A673 (cell line): ENCODE measurements around the gene AQR.

Source experiments
- CTCF ChIP-seq: fragments of 300-800, 200-600 bp; sonication (generic); conservative IDR thresholded peaks from 2 replicates; pipeline ENCODE4 v1.5.1; 2017; ENCODE audit warnings: low read depth, mild to moderate bottlenecking, antibody characterized with exemption, low read length, moderate library complexity, mixed read lengths
- EZH2 ChIP-seq: fragments of 200-600 bp; sonication (generic); IDR thresholded peaks from 2 replicates; pipeline ENCODE4 v1.6.1; 2017; ENCODE audit warnings: borderline replicate concordance, low read depth, mild to moderate bottlenecking, mixed read lengths, antibody characterized with exemption, low read length; ENCODE audit not compliant: poor library complexity, severe bottlenecking

- TF ChIP-seq CTCF (no peak), EZH2 (no peak)
These were observed 92.9 kb downstream of the AQR start for GRCh38 chr15:34876640-34877039.
